Prostate gland (tissue), 2 donors: ENCODE results near the gene PCDHB2. TPM values are rescaled to one million over a fixed set of nuclear protein-coding genes. Genes with fewer than 3 reads are reported as not detected.
"Not testable (repeated sequence)": the region's sequence is repeated elsewhere in the genome, so short reads cannot be mapped to it uniquely, and the experiment has no call there.

Source experiments
- DNase-seq: peaks from one replicate; pipeline ENCODE4 v3.0.0-alpha.2; 2019; ENCODE audit warnings: low spot score
- H3K27ac ChIP-seq, 2 donors: fragments of 200-600 bp; sonication (generic); 2 replicates each; pipeline ENCODE4 v1.5.1; 2017 to 2019
- H3K27me3 ChIP-seq: fragments of 200-600 bp; sonication (generic); replicated peaks from 2 replicates; pipeline ENCODE4 v1.5.1; 2019; ENCODE audit not compliant: insufficient read depth
- H3K36me3 ChIP-seq, 2 donors: fragments of 200-600 bp; sonication (generic); 1 replicate in 1 of 2; 2 replicates in 1 of 2; pipeline versions ENCODE4 v1.5.1 to v1.8.1; 2017 to 2019
- H3K4me1 ChIP-seq: fragments of 200-600 bp; sonication (generic); replicated peaks from 2 replicates; pipeline ENCODE4 v1.5.1; 2019
- H3K4me3 ChIP-seq, 2 donors: fragments of 200-600 bp; sonication (generic); 2 replicates each; pipeline ENCODE4 v1.5.1; 2017 to 2019
- H3K9me3 ChIP-seq: fragments of 200-600 bp; sonication (generic); 2 replicates; pipeline ENCODE4 v1.5.1; 2017
- POLR2A ChIP-seq: fragments of 450-650 bp; IDR thresholded peaks from one replicate; pipeline ENCODE4 v1.6.1; 2016; ENCODE audit warnings: antibody characterized with exemption, mild to moderate bottlenecking
- POLR2AphosphoS5 ChIP-seq: sonication (generic); formaldehyde crosslinking; IDR thresholded peaks from one replicate; pipeline ENCODE4 v1.6.1; 2017; ENCODE audit warnings: antibody characterized with exemption
- WGBS: methylation state at CpG from one replicate; pipeline ENCODE4 v1.1.5; 2018; 5-methylcytosine and 5-hydroxymethylcytosine counted together
- intact Hi-C: fragments of 100-400 bp; cut with DNase I; formaldehyde crosslinking; loops from one replicate; pipeline ENCODE4 v1.14.2; 2022
- total RNA-seq, 2 donors: library from RNA; depleted of rRNA; stranded (reverse); fragments of >200 nt; gene quantifications; one replicate each; pipeline ENCODE4 v1.1.0, GENCODE V29; 2016
- TF ChIP-seq, protein P1 (sequence below), 4 experiments: fragments of 200-600 bp in 2 of 4; fragments of 450-650 bp in 2 of 4; sonication (generic) in 2 of 4; IDR thresholded peaks; 1 replicate in 3 of 4; 2 replicates in 1 of 4; pipeline ENCODE4 v1.5.1; 2016 to 2019; ENCODE audit warnings: antibody characterized with exemption in 4 of 4, mild to moderate bottlenecking in 2 of 4, moderate library complexity in 2 of 4

PCDHB2 gene
- total RNA-seq, 2 donors from 2014 or later: 12.6 to 23.0 TPM

DNA sequence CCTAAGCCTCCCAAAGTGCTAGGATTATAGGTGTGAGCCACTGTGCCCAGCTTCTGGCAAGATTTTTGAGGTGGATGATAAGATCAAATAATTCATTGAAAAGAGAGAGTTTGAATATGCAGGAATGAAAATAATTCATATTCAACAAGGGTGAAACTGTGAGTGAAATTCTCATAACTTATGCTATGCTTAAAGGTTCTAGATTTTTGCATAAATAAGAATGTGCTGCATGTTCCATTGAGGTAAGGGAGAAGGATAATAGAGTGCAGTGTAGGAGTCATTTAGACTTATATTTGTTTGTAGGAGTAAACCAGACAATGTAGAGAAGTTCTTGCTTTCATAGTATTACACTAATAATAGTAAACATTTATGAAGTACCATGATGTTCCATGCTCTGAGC lies 12.2 kb upstream of the PCDHB2 start:
- H3K36me3 ChIP-seq: no peaks in the 10 kb centered on the region
- DNase-seq: no peak
- H3K9me3 ChIP-seq: no peaks in the 10 kb centered on the region
- intact Hi-C loops: no loop called here
- no peak overlapping the region for H3K27ac ChIP-seq
- H3K27me3 ChIP-seq: no peaks in the 10 kb centered on the region
- TF ChIP-seq POLR2AphosphoS5: no peak
- TF ChIP-seq, protein P1, sequence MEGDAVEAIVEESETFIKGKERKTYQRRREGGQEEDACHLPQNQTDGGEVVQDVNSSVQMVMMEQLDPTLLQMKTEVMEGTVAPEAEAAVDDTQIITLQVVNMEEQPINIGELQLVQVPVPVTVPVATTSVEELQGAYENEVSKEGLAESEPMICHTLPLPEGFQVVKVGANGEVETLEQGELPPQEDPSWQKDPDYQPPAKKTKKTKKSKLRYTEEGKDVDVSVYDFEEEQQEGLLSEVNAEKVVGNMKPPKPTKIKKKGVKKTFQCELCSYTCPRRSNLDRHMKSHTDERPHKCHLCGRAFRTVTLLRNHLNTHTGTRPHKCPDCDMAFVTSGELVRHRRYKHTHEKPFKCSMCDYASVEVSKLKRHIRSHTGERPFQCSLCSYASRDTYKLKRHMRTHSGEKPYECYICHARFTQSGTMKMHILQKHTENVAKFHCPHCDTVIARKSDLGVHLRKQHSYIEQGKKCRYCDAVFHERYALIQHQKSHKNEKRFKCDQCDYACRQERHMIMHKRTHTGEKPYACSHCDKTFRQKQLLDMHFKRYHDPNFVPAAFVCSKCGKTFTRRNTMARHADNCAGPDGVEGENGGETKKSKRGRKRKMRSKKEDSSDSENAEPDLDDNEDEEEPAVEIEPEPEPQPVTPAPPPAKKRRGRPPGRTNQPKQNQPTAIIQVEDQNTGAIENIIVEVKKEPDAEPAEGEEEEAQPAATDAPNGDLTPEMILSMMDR (IDR thresholded peaks at IDR 0.05): no peak
- TF ChIP-seq POLR2A: no peak
- H3K4me1 ChIP-seq: no peaks in the 10 kb centered on the region
- no peak overlapping the region for H3K4me3 ChIP-seq

DNA sequence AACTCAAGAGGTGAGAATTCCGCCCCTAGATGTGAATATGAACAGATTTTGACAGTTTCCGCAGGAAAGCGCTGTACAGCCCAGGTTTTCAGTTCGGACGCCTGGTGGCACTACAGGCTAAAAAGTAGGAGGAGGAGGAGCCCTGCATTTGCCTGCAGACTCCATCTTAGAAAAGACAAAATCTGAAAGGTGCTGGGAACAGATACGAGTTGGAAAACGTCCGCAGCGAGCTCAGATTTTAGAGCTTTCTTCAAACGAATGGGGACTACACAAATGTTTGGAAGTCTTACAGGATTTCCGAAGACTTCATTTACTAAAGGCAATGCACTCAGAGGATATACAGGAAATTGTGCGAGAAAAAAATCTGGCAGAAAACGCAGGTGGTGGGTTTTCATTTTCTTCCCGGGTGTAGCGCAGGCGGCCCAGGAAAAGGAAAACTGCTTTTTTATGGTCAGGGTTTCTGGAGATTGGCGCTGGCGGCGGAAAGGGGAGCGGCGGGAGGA lies 9.9 kb upstream of the PCDHB2 start:
- Histone ChIP-seq H3K4me1 (no peaks in the 10 kb centered on the region), H3K36me3 (no peaks in the 10 kb centered on the region), H3K4me3 (peak overlapping the region; percentile 22 to 32), H3K9me3 (no peaks in the 10 kb centered on the region), H3K27me3 (no peaks in the 10 kb centered on the region), H3K27ac (peak overlapping the region; percentile 23 to 56)
- intact Hi-C loops: no loop called here
- 8% methylated on average over 21 of the region's 21 CpGs for WGBS
- no peak for TF ChIP-seq POLR2AphosphoS5
- TF ChIP-seq, protein P1 (IDR thresholded peaks at IDR 0.05): peak in 2 of 4 experiments; percentile 11 to 48
- DNase-seq: no peak

DNA sequence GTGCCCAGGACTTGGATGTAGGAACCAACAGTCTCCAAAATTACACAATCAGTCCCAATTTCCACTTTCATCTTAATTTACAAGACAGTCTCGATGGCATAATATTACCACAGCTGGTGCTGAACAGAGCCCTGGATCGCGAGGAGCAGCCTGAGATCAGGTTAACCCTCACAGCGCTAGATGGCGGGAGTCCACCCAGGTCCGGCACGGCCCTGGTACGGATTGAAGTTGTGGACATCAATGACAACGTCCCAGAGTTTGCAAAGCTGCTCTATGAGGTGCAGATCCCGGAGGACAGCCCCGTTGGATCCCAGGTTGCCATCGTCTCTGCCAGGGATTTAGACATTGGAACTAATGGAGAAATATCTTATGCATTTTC lies 837 bp downstream of the PCDHB2 start:
- Histone ChIP-seq H3K9me3 (peaks cover 5% of the 10 kb centered on the region), H3K4me1 (no peaks in the 10 kb centered on the region), H3K27me3 (peaks cover 11% of the 10 kb centered on the region), H3K4me3 (peak overlapping the region in 1 of 2 donors; percentile 32), H3K36me3 (no peaks in the 10 kb centered on the region), H3K27ac (no peak overlapping the region)
- 32% methylated on average over 12 of the region's 12 CpGs for WGBS
- DNase-seq: no peak
- intact Hi-C loops: no loop called here
- no peak for TF ChIP-seq POLR2AphosphoS5
- TF ChIP-seq, protein P1 (IDR thresholded peaks at IDR 0.05): no peak
- no peak for TF ChIP-seq POLR2A

DNA sequence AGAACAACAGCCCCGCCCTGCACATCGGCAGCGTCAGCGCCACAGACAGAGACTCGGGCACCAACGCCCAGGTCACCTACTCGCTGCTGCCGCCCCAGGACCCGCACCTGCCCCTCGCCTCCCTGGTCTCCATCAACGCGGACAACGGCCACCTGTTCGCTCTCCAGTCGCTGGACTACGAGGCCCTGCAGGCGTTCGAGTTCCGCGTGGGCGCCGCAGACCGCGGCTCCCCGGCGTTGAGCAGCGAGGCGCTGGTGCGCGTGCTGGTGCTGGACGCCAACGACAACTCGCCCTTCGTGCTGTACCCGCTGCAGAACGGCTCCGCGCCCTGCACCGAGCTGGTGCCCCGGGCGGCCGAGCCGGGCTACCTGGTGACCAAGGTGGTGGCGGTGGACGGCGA lies 1.8 kb downstream of the PCDHB2 start:
- DNase-seq, H3K9me3 ChIP-seq, H3K4me3 ChIP-seq, intact Hi-C loops, H3K4me1 ChIP-seq, H3K27ac ChIP-seq, H3K36me3 ChIP-seq: not testable (repeated sequence)
- peaks cover 11% of the 10 kb centered on the region for H3K27me3 ChIP-seq
- 33% methylated on average over 30 of the region's 46 CpGs for WGBS

DNA sequence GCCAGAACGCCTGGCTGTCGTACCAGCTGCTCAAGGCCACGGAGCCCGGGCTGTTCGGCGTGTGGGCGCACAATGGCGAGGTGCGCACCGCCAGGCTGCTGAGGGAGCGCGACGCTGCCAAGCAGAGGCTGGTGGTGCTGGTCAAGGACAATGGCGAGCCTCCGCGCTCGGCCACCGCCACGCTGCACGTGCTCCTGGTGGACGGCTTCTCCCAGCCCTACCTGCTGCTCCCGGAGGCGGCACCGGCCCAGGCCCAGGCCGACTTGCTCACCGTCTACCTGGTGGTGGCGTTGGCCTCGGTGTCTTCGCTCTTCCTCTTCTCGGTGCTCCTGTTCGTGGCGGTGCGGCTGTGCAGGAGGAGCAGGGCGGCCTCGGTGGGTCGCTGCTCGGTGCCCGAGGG lies 2.2 kb downstream of the PCDHB2 start:
- H3K27ac ChIP-seq, intact Hi-C loops, H3K36me3 ChIP-seq, H3K4me3 ChIP-seq, H3K9me3 ChIP-seq, DNase-seq, H3K4me1 ChIP-seq: not testable (repeated sequence)
- 37% methylated on average over 31 of the region's 38 CpGs for WGBS
- H3K27me3 ChIP-seq: peaks cover 11% of the 10 kb centered on the region

DNA sequence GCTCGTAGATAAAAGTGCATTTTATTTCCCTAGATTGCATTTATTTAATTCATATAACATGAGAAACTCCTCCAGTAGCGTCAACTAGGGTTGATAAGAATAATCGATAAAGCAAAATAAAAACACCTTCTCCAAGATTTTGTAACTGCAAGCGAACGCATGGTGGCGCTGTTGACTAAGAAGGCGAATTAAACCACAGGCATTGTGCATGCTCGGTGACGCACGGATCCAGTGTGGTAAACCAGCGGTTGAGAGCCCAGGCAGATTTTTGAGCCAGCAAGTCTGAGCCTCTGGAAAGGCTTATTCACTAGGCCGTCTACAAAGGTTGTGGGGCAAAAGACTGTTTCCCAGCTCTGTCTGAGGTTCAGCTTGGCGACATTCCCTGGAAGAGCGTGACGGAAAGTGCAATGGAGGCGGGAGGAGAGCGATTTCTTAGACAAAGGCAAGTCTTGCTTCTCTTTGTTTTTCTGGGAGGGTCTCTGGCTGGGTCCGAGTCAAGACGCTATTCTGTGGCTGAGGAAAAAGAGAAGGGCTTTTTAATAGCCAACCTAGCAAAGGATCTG lies 5.9 kb downstream of the PCDHB2 start, which contains the start of gene PCDHB3:
Gene PCDHB3 (plus strand): TSS at position 231 of the 563 bp plus-strand sequence. CDS start 177 bp downstream, at position 408.
- Histone ChIP-seq H3K36me3 (no peaks in the 10 kb centered on the region), H3K4me1 (no peaks in the 10 kb centered on the region), H3K9me3 (peaks cover 5% of the 10 kb centered on the region), H3K27me3 (peaks cover under 1% of the 10 kb centered on the region), H3K4me3 (no peak within 1 kb of the TSS), H3K27ac (no peak within 1 kb of the TSS)
- intact Hi-C loops: no loop called here
- DNase-seq: no peak
- 21% methylated on average over 19 of the region's 19 CpGs for whole genome bisulfite sequencing
- TF ChIP-seq, protein P1 (IDR thresholded peaks at IDR 0.05): peak in 2 of 4 experiments; percentile 8 to 23
- TF ChIP-seq POLR2AphosphoS5 (no peak), POLR2A (no peak)
